HepG2 (cell line): ENCODE results near the gene ELF2.

ENCODE experiments used
- ZIK1 ChIP-seq: sonication (generic); formaldehyde crosslinking; IDR thresholded peaks from 2 replicates; pipeline ENCODE4 v1.5.0; 2020; ENCODE audit warnings: mild to moderate bottlenecking, low read depth, missing genetic modification reagents, borderline replicate concordance
- TF ChIP-seq, protein P1 (sequence below): sonication (generic); formaldehyde crosslinking; IDR thresholded peaks from 2 replicates; pipeline ENCODE4 v1.5.1; 2020; ENCODE audit warnings: mild to moderate bottlenecking, missing genetic modification reagents, moderate library complexity
- TF ChIP-seq, protein P2 (sequence below): sonication (generic); formaldehyde crosslinking; conservative IDR thresholded peaks from 2 replicates; pipeline ENCODE4 v1.5.0; 2020; ENCODE audit warnings: missing genetic modification reagents

GRCh38 chr4:139030614-139031235 lies 146.3 kb downstream of the ELF2 start:
- TF ChIP-seq, protein P1, sequence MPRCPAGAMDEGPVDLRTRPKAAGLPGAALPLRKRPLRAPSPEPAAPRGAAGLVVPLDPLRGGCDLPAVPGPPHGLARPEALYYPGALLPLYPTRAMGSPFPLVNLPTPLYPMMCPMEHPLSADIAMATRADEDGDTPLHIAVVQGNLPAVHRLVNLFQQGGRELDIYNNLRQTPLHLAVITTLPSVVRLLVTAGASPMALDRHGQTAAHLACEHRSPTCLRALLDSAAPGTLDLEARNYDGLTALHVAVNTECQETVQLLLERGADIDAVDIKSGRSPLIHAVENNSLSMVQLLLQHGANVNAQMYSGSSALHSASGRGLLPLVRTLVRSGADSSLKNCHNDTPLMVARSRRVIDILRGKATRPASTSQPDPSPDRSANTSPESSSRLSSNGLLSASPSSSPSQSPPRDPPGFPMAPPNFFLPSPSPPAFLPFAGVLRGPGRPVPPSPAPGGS: no peak
- TF ChIP-seq, protein P2, sequence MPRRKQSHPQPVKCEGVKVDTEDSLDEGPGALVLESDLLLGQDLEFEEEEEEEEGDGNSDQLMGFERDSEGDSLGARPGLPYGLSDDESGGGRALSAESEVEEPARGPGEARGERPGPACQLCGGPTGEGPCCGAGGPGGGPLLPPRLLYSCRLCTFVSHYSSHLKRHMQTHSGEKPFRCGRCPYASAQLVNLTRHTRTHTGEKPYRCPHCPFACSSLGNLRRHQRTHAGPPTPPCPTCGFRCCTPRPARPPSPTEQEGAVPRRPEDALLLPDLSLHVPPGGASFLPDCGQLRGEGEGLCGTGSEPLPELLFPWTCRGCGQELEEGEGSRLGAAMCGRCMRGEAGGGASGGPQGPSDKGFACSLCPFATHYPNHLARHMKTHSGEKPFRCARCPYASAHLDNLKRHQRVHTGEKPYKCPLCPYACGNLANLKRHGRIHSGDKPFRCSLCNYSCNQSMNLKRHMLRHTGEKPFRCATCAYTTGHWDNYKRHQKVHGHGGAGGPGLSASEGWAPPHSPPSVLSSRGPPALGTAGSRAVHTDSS (CRISPR knock-in tag): no peak
- TF ChIP-seq ZIK1: no peak
